HG03565 (cell line): ENCODE results near the gene FRAS1.
"Not testable (repeated sequence)": the region's sequence is repeated elsewhere in the genome, so short reads cannot be mapped to it uniquely, and the experiment has no call there.

Experiments used
- ATAC-seq: cut with Tn5 transposase; IDR thresholded peaks from one replicate; pipeline ENCODE4 v1.9.1; 2021; ENCODE audit warnings: mild to moderate bottlenecking, moderate library complexity; ENCODE audit not compliant: unreplicated experiment

FRAS1 gene

GRCh38 chr4:78534286-78534955 lies 477.3 kb downstream of the FRAS1 start:
- ATAC-seq, result no peak

- no peak for ATAC-seq
Observed at GRCh38 chr4:78542373-78542772, 485.2 kb downstream of the FRAS1 start.

GRCh38 chr4:78543424-78544125 lies 486.5 kb downstream of the FRAS1 start:
- no peak for ATAC-seq

GRCh38 chr4:78544678-78545077 lies 487.6 kb downstream of the FRAS1 start:
- no peak for ATAC-seq

- no peak for ATAC-seq
Observed at GRCh38 chr4:78545275-78546246, 488.4 kb downstream of the FRAS1 start.

GRCh38 chr4:78547899-78548298 lies 490.8 kb downstream of the FRAS1 start:
- ATAC-seq, result not testable (repeated sequence)

- not testable (repeated sequence) for ATAC-seq
Observed at GRCh38 chr4:78548889-78549288, 491.8 kb downstream of the FRAS1 start.

- ATAC-seq, result no peak
Observed at GRCh38 chr4:78551420-78552351, 494.6 kb downstream of the FRAS1 start, which contains the start of gene ANXA3. TSS of gene ANXA3 (plus strand) at chr4:78551770. CDS start at chr4:78554474, 2,704 bp downstream.

- no peak for ATAC-seq
Observed at GRCh38 chr4:78552389-78553042, 495.4 kb downstream of the FRAS1 start.

- ATAC-seq, result no peak
Observed at GRCh38 chr4:78553043-78553396, 495.9 kb downstream of the FRAS1 start.

GRCh38 chr4:78553529-78554060 lies 496.5 kb downstream of the FRAS1 start:
- no peak for ATAC-seq

- ATAC-seq, result no peak
Observed at GRCh38 chr4:78556665-78557064, 499.5 kb downstream of the FRAS1 start.

- ATAC-seq, result no peak
Observed at GRCh38 chr4:78557841-78558240, 500.7 kb downstream of the FRAS1 start.

- ATAC-seq, result no peak
Observed at GRCh38 chr4:78558410-78558809, 501.3 kb downstream of the FRAS1 start.

GRCh38 chr4:78560296-78560963 lies 503.3 kb downstream of the FRAS1 start:
- ATAC-seq, result no peak

GRCh38 chr4:78561677-78562076 lies 504.6 kb downstream of the FRAS1 start:
- ATAC-seq, result no peak

GRCh38 chr4:78562687-78563086 lies 505.6 kb downstream of the FRAS1 start:
- ATAC-seq, result no peak

- no peak for ATAC-seq
Observed at GRCh38 chr4:78565971-78566372, 508.8 kb downstream of the FRAS1 start.
